Kidney tubule cell (primary cell): Measurements from ENCODE around the gene TMEM209.
A peak's percentile ranks its signal among the peaks of the same experiment; 100 is the strongest.
"Not testable (repeated sequence)": the region's sequence is repeated elsewhere in the genome, so short reads cannot be mapped to it uniquely, and the experiment has no call there.

Experiments
- DNase-seq: peaks from one replicate; pipeline ENCODE4 v3.0.0-alpha.2; 2018; ENCODE audit warnings: low spot score

Gene TMEM209

DNA sequence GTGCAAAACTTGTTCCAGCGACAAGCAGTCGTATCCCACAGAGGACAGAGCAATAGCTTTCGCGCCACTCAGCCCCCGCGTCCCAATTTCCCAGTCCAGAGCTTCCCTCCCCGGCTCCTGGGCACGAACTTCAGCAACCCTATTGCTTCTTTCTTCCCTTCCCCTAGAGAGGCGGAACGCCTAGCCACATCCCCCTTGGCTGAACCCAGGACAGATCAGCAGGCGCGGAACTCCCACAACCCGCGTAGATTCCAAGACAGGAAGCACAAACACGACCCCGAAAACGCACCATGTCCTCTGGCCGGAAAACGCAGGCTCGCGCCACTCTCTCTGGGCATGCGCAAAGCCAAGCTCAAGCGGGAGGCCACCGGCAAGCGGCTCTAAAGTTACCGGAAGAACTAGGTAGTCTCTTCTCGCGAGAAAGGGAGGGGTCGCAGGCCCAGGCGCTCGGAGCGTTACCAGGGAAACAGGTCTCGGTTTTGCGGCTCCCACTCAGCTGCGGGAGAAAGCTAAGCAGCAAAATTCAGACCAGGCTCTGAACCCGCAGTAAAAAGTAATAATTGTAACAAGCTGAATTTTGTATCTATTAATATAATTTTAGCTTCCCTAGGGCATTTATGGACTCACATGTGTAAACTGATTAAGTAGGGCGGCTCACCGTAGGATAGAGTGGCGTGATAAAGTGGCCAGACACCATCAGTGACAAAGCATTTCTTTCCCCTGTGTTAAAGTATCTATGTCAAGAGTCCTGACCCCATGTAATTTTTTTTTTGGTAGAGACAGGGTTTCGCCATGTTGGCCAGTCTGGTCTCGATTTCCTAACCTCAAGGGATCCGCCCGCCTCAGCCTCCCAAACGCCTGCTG lies at the start of gene TMEM209:
Gene TMEM209 (minus strand): TSS at position 323 of the 864 bp plus-strand sequence. CDS start 31 bp downstream, at position 292.
- peak; percentile 97 for DNase-seq

DNA sequence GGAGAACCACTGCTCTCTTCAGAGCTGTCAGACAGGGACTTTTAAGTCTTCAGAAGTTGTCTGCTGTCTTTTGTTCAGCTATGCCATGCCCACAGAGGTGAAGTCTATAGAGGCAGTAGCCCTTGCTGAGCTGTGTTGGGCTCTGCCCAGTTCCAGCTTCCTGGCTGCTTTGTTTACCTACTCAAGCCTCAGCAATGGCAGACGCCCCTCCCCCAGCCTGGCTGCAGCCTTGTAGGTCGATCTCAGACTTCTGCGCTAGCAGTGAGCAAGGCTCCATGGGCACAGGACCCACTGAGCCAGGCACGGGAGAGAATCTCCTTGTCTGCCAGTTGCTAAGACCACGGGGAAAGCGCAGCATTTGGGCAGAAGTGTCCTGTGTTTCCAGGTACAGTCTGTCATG lies 49.3 kb upstream of the TMEM209 start:
- DNase-seq: no peak

DNA sequence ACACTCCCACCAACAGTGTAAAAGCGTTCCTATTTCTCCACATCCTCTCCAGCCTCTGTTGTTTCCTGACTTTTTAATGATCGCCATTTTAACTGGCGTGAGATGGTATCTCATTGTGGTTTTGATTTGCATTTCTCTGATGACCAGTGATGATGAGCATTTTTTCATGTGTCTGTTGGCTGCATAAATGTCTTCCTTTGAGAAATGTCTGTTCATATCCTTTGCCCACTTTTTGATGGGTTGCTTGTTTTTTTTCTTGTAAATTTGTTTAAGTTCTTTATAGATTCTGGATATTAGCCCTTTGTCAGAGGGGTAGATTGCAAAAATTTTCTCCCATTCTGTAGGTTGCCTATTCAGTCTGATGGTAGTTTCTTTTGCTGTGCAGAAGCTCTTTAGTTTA lies 44.4 kb upstream of the TMEM209 start:
- DNase-seq: not testable (repeated sequence)

DNA sequence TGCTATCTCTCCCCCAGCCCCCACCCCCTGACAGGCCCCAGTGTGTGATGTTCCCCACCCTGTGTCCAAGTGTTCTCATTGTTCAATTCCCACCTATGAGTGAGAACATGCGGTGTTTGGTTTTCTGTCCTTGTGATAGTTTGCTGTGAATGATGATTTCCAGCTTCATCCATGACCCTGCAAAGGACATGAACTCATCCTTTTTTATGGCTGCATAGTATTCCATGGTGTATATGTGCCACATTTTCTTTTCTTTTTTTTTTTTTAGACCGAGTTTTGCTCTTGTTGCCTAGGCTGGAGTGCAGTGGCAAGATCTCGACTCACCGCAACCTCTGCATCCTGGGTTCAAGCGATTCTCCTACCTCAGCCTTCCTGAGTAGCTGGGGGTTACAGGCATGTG lies 43.6 kb upstream of the TMEM209 start:
- DNase-seq: not testable (repeated sequence)

DNA sequence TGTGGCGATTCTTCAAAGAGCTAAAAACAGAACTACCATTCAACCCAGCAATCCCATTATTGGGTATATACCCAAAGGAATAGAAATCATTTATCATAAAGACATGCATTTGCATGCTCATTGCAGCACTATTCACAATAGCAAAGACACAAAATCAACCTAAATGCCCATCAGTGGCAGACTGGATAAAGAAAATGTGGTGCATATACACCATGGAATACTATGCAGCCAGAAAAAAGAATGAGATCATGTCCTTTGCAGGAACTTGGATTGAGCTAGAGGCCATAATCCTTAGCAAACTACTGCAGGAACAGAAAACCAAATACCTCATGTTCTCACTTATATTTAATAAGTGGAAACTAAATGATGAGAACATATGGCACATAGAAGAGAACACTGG lies 41.3 kb upstream of the TMEM209 start:
- not testable (repeated sequence) for DNase-seq

DNA sequence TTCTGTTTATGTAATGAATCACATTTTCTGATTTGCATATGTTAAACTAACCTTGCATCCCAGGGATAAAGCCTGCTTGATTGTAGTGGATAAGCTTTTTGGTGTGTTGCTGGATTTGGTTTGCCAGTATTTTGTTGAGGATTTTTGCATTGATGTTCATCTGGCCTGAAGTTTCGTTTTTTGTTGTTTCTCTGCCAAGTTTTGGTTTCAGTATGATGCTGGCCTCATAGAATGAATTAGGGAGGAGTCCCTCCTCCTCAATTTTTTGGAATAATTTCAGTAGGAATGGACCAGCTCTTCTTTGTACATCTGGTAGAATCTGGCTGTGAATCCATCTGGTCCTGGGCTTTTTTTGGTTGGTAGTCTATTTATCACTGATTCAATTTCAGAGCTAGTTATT lies 38.3 kb upstream of the TMEM209 start:
- not testable (repeated sequence) for DNase-seq

DNA sequence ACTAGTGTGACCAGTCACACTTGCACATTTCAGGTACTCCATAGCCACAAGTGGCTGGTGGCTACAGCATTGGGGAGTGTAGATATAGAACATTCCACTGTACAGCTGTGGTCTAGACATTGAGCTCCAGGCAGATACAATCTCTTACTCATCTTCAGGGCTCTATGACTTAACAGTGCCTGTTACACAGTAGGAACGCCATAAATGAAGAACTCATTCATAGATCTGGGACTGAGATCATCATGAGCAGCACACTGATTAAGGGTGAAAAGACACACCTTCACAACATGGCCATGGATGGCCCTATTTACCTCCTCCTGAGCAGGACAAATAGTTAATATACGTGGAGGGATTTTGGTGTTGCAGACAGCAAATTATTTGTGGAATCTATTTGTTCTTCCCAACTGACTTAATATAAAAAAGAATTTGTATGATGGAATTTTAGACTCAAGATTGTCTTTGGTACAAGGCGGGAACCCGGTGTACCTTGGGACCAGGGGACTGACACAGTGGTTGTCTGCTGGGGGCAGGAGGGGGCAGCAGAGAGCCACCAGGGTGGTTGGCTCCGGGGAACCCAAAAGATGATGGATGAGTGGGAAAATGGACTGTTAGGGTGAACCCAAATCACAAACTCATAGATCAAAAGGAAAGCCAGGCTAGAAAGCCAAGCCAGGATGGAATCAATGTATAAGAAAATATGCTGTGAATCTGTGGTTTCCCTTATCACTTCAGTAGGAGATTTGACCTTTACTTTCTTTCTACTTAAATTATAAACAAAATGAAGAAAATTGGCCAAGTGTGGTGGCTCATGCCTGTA lies 37.2 kb upstream of the TMEM209 start:
- DNase-seq: peak; percentile 44

DNA sequence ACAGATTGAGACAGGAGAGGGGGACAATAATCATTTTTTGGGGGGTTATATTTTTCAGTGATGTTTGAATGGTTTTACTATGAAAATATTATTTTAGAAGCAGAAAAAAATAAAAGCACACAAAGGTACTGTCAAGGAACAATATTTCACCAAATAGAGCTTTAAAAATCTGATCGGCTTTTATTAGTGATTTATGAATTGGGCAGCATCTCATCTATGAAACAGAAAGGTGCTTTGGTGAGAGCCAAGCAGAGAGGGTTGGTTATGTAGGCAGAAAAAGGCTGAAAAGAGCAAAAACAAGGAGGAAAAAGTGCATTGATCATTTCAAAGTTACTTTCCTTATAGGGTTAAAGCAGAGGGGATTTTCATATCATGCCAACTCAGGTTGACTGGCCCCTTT lies 35.0 kb upstream of the TMEM209 start:
- DNase-seq: no peak

DNA sequence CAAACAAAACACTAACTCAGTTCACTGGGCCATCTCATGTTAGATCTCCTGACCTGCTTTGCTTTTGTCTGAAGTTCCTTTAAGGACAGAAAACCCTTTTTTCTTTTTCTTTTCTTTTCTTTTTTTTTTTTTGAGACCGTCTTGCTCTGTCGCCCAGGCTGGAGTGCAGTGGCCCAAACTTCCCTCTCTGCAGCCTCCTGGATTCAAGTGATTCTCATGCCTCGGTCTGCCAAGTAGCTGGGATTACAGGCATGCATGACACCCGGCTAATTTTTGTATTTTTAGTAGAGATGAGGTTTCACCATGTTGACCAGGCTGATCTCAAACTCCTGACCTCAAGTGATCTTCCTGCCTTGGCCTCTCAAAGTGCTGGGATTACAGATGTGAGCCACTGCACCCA lies 31.2 kb upstream of the TMEM209 start:
- not testable (repeated sequence) for DNase-seq

DNA sequence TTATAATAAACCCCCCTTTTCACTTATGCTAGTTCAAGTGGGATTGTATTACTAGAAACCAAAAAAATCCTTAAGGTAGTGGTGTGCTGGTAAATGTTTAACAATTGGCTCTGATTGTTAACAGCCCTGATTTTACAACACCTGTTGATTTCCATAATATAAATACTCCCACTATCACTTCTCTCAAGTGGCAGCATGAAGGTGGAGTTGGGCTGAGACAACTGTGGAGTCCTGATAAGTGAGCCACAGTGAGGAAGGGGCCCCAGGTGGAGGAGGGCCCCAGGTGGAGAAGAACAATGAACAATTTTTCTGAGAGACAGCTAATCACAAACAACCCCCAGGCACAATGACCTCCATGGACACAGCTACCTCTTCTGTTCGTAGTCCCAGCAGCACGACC lies 28.9 kb upstream of the TMEM209 start:
- DNase-seq: no peak

DNA sequence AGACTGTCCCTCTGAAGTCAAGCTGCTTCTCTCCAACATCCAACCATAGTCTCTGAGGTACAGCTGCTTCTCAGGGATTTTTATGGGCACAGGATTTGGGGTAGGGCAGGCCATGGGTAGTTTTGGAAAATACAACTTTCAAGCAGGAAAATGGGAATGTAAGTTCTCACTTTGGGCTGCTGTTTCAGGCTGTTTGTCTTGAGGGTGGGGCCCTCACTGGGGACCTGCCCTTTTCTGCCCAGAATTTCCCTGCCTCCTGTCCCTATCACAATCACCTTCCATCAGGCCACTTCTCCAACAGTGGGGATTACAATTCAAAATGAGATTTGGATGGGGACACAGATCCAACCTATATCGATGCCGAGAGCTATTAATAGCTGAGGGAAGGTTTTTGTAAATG lies 27.0 kb upstream of the TMEM209 start:
- no peak for DNase-seq

DNA sequence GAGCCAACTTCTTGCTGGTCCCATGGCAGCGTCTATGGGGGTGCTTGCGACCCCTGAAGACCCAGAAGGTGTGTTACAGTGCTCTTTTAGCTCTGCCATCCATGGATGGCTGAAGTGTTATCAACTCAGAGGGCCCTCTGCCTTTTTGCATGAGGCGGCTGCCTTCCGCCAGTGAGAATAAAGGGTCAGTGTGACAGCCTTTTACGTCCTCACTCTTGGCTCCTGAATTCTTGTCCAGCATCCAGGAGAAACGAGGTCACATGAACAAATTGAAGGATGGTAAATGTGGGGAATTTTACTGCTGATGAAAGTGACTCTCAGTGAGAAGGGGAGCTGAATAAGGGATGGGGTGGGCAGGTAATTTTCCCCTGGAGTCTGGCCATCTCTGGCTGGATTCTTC lies 26.6 kb upstream of the TMEM209 start:
- no peak for DNase-seq

DNA sequence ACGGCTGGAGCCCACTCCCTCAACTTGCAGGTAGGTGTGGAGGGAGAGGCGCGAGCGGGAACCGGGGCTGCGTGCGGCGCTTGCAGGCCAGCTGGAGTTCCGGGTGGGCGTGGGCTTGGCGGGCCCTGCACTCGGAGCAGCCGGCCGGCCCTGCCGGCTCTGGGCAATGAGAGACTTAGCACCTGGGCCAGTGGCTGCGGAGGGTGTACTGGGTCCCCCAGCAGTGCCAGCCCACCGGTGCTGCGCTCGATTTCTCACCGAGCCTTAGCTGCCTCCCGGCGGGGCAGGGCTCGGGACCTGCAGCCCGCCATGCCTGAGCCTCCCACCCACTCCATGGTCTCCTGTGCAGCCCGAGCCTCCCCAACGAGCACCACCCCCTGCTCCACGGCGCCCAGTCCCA lies 24.8 kb upstream of the TMEM209 start:
- not testable (repeated sequence) for DNase-seq

DNA sequence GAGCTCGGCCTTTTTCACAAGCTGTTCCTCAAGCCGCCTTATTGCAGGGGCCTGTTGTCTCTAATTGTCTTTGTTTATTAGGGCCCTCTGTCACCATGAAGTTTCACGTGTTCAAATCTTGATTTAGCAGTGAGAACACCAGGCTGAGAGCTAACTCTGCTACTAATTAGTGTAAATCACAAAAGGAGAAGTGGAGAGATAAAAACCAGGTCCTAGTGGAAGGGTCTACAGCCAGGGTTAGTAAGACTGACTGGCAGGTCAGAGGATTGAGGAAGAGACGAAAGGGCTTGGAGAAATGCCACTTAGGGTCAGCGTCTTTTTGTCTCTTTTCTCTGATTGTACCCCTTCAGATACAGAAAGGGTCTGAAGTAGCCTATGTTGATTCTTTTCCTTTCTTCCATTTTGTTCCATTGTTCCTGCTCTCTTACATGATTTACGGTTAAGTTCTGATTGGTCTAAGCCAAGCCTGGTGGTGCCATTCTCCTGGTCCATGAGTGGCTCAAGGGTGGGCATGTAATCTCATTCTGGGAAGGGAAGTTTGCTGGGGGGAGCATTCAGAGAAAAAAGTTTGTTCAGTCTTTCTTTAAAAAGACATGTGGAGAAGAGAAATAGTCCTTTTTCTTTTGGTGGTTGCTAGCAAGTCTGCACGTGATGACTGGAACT lies 23.8 kb upstream of the TMEM209 start:
- DNase-seq: no peak

DNA sequence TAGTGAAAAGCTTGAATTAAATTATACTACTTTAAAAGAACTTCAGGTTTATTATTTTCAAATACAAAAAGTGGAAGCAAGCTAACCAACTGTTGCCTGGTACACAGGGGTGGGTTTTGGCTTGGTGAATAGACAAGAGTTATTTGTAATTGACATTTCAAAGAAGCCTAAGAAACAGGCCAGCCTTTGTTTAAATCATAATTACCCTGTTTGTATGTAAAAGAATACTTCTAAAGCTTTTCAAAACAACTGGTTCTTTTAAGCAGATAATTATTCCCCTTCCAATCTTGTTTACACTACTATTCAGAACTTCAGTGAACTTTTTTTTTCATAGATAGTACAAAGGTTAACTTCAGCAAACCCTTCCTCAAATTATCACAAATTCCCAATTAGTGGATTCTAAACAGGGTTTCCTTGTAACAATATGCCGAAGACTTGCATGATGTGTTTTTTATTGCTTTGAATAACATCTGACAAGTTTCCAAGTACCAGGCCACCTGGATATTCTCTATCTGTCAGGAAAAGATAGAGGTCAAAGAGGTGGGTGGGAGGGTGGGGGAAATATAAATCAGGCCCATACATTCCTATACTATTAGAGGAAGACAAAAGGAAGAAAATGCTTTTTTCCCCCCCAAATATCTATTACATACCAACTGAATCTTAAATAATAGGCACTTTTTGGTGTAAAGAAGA lies 22.8 kb upstream of the TMEM209 start:
- DNase-seq: no peak

DNA sequence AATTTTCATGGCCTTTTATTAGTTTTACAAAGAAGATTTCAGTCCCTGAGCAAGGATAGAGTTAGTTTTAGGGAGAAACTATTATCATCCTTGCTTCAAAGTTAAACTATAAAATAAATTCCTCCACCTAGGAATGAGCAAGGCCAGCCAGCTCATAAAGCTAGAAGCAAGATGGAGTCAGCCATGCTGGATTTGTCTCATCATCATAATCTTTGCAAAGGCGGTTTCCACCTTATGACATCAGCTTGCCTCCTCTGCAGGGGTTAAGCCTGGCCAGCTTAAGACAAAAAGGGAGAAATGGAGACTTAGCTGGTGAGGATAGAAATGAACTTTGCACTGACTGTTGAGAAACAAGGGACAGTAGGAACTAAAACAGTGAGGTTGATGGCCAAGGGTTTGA lies 21.1 kb upstream of the TMEM209 start:
- no peak for DNase-seq

DNA sequence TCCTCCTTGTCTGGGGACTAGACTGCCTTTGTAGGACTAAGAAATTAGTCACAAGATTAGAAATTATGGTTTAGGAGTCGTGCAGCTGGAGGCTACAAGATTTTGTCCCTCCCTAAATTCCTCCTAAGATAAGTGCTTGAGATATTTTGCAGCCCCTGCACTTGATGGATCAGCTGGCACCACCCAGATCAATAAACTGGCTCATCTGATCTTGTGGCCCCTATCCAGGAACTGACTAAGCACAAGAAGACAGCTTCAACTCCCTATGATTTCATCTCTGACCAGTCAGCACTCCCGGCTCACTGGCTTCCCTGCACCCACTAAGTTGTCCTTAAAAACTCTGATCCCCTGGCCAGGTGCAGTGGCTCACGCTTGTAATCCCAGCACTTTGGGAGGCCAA lies 19.7 kb upstream of the TMEM209 start:
- peak; percentile 25 for DNase-seq

DNA sequence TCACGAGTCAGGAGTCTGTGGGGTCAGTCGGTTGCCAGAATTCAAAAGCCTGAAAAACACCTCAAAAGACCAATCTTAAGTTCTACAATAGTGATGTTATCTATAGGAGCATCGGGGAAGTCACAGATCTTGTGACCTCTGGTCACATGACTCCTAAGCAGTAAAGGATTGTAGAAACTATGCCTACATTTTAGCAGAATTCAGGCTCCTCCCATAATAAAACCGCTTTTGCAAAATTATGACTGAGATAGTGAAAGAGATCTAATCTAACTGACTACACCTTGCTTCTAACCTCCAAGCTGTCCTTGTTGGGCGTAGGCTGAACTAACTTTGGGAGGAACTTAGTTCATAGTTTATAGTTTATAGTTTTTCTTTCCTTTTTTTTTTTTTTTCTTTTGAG lies 19.0 kb upstream of the TMEM209 start:
- no peak for DNase-seq

DNA sequence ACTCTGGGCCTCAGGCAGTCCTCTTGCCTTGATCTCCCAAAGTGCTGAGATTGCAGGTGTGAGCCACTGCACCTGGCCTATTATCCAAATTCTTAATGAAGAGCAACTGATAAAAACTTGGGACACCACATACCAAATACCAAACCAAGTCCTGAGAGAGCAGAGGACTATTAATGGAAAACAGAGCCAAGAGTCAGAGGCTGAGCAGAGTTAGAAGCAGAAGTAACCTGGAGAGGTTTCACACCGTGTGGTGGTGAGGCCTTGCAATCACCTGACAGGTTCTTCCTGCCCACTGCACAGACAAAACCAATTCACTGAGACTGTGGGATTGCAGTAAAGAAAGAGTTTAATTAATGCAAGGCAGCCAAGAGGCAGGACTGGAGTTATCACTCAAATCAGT lies 18.4 kb upstream of the TMEM209 start:
- no peak for DNase-seq

DNA sequence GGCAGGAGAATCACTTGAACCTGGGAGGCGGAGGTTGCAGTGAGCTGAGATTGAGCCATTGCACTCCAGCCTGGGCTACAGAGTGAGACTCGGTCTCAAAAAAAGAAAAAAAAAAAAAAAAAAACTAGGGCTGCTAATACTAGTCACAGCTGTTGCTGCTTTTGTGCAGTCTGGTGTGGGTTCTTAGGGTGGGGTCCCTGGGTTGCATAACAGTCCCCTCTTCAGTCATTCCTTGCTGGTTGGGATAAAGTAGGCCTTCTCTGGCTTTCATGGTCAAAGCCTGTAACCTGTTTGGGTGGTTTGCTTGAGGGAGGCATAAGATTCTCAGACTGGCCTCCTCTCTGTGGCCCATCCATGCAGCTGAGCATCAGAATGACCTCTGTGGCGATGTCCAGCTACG lies 16.5 kb upstream of the TMEM209 start:
- no peak for DNase-seq

DNA sequence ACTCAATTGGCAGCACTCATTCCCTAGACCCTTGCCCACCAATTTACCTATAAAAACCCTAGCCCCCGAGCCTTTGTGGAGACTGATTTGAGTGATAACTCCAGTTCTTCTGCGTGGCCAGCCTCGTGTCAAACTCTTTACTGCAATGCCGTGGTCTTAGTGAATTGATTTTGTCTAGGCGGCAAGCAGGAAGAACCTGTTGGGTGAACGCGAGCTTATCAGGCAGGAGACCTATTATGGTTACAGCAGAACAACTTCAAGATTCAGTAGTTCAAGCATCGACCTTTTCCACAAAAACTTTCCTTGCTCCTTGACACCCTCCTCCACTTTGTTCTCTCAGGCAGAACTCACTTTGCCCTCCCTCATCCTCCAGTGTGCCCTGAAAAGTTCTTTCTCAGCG lies 14.7 kb upstream of the TMEM209 start:
- no peak for DNase-seq
